ENCODE results near the gene WNT9B. TPM values are rescaled to one million over a fixed set of nuclear protein-coding genes. Genes with fewer than 3 reads are reported as not detected.
A peak's percentile ranks its signal among the peaks of the same experiment; 100 is the strongest.
"Not testable (repeated sequence)": the region's sequence is repeated elsewhere in the genome, so short reads cannot be mapped to it uniquely, and the experiment has no call there.

WNT9B gene
- total RNA-seq, 1 donor from 2014 or later, result 2.0 TPM

GRCh38 chr17:46916211-46916610 lies 64.8 kb downstream of the WNT9B start:
- Mint-ChIP-seq H3K4me1 (no peaks in the 10 kb centered on the region), H3K9me3 (peaks cover 7% of the 10 kb centered on the region), H3K27me3 (ENCODE audit: low read depth) (no peaks in the 10 kb centered on the region), H3K36me3 (peaks cover 3% of the 10 kb centered on the region), H3K27ac (no peak overlapping the region), H3K4me3 (no peak overlapping the region)
- TF ChIP-seq, protein P1, sequence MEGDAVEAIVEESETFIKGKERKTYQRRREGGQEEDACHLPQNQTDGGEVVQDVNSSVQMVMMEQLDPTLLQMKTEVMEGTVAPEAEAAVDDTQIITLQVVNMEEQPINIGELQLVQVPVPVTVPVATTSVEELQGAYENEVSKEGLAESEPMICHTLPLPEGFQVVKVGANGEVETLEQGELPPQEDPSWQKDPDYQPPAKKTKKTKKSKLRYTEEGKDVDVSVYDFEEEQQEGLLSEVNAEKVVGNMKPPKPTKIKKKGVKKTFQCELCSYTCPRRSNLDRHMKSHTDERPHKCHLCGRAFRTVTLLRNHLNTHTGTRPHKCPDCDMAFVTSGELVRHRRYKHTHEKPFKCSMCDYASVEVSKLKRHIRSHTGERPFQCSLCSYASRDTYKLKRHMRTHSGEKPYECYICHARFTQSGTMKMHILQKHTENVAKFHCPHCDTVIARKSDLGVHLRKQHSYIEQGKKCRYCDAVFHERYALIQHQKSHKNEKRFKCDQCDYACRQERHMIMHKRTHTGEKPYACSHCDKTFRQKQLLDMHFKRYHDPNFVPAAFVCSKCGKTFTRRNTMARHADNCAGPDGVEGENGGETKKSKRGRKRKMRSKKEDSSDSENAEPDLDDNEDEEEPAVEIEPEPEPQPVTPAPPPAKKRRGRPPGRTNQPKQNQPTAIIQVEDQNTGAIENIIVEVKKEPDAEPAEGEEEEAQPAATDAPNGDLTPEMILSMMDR (IDR thresholded peaks at IDR 0.05; ENCODE audit: unreplicated experiment), result no peak
- DNase-seq (ENCODE audit: low spot score in 2 of 2, unreplicated experiment in 2 of 2), result no peak

GRCh38 chr17:46916623-46917022 lies 65.2 kb downstream of the WNT9B start:
- no peak for DNase-seq (ENCODE audit: low spot score in 2 of 2, unreplicated experiment in 2 of 2)
- H3K9me3 Mint-ChIP-seq, result peaks cover 7% of the 10 kb centered on the region
- H3K4me1 Mint-ChIP-seq, result no peaks in the 10 kb centered on the region
- H3K27me3 Mint-ChIP-seq (ENCODE audit: low read depth), result no peaks in the 10 kb centered on the region
- H3K4me3 Mint-ChIP-seq, result no peak overlapping the region
- TF ChIP-seq, protein P1 (IDR thresholded peaks at IDR 0.05; ENCODE audit: unreplicated experiment), result no peak
- peaks cover 3% of the 10 kb centered on the region for H3K36me3 Mint-ChIP-seq
- H3K27ac Mint-ChIP-seq, result no peak overlapping the region

GRCh38 chr17:46917041-46917440 lies 65.7 kb downstream of the WNT9B start:
- H3K4me3 Mint-ChIP-seq, result no peak overlapping the region
- no peak for DNase-seq (ENCODE audit: low spot score in 2 of 2, unreplicated experiment in 2 of 2)
- H3K27ac Mint-ChIP-seq, result no peak overlapping the region
- H3K4me1 Mint-ChIP-seq, result no peaks in the 10 kb centered on the region
- no peaks in the 10 kb centered on the region for H3K27me3 Mint-ChIP-seq (ENCODE audit: low read depth)
- TF ChIP-seq, protein P1 (IDR thresholded peaks at IDR 0.05; ENCODE audit: unreplicated experiment), result no peak
- H3K36me3 Mint-ChIP-seq, result peaks cover 3% of the 10 kb centered on the region
- peaks cover 7% of the 10 kb centered on the region for H3K9me3 Mint-ChIP-seq

GRCh38 chr17:46917516-46917915 lies 66.1 kb downstream of the WNT9B start:
- DNase-seq (ENCODE audit: low spot score in 2 of 2, unreplicated experiment in 2 of 2), result no peak
- Mint-ChIP-seq H3K9me3 (peaks cover 7% of the 10 kb centered on the region), H3K4me1 (no peaks in the 10 kb centered on the region), H3K4me3 (no peak overlapping the region), H3K27ac (no peak overlapping the region), H3K36me3 (peaks cover 3% of the 10 kb centered on the region), H3K27me3 (ENCODE audit: low read depth) (no peaks in the 10 kb centered on the region)
- TF ChIP-seq, protein P1 (IDR thresholded peaks at IDR 0.05; ENCODE audit: unreplicated experiment), result no peak

DNA sequence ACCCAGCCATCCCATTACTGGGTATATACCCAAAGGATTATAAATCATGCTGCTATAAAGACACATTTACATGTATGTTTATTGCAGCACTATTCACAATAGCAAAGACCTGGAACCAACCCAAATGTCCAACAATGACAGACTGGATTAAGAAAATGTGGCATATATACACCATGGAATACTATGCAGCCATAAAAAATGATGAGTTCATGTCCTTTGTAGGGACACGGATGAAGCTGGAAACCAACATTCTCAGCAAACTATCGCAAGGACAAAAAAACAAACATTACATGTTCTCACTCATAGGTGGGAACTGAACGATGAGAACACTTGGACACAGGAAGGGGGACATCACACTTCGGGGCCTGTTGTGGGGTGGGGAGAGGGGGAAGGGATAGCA lies 70.6 kb downstream of the WNT9B start:
- H3K4me1 Mint-ChIP-seq, result peaks cover 23% of the 10 kb centered on the region
- H3K36me3 Mint-ChIP-seq; H3K27me3 Mint-ChIP-seq (ENCODE audit: low read depth); H3K9me3 Mint-ChIP-seq; DNase-seq (ENCODE audit: low spot score in 2 of 2, unreplicated experiment in 2 of 2): not testable (repeated sequence)
- peak overlapping the region; percentile 58 for H3K4me3 Mint-ChIP-seq
- H3K27ac Mint-ChIP-seq, result peak overlapping the region; percentile 44

- DNase-seq (ENCODE audit: low spot score in 2 of 2, unreplicated experiment in 2 of 2), result no peak
- H3K4me1 Mint-ChIP-seq, result peaks cover 27% of the 10 kb centered on the region
- peak overlapping the region; percentile 91 for H3K4me3 Mint-ChIP-seq
- no peaks in the 10 kb centered on the region for H3K27me3 Mint-ChIP-seq (ENCODE audit: low read depth)
- TF ChIP-seq, protein P1 (IDR thresholded peaks at IDR 0.05; ENCODE audit: unreplicated experiment), result no peak
- no peaks in the 10 kb centered on the region for H3K36me3 Mint-ChIP-seq
- H3K27ac Mint-ChIP-seq, result peak overlapping the region; percentile 100
- no peaks in the 10 kb centered on the region for H3K9me3 Mint-ChIP-seq
Observed at GRCh38 chr17:46922487-46922803, 71.1 kb downstream of the WNT9B start.
